Fibroblast of lung (primary cell): Measurements from ENCODE around the gene MYL11.

Source experiments
- EZH2 ChIP-seq: IDR thresholded peaks from 2 replicates; pipeline ENCODE4 v1.5.1; 2012; ENCODE audit warnings: low read length, control low read depth, mild to moderate bottlenecking; ENCODE audit errors: missing control alignments
- TF ChIP-seq, protein P1 (sequence below), 2 donors: IDR thresholded peaks in 1 of 2; conservative IDR thresholded peaks in 1 of 2; 1 replicate in 1 of 2; 2 replicates in 1 of 2; pipeline ENCODE4 v1.5.1; 2011 to 2012; ENCODE audit warnings: low read length in 2 of 2, control low read depth in 1 of 2, inconsistent platforms in 1 of 2, low read depth in 1 of 2, mild to moderate bottlenecking in 1 of 2

DNA sequence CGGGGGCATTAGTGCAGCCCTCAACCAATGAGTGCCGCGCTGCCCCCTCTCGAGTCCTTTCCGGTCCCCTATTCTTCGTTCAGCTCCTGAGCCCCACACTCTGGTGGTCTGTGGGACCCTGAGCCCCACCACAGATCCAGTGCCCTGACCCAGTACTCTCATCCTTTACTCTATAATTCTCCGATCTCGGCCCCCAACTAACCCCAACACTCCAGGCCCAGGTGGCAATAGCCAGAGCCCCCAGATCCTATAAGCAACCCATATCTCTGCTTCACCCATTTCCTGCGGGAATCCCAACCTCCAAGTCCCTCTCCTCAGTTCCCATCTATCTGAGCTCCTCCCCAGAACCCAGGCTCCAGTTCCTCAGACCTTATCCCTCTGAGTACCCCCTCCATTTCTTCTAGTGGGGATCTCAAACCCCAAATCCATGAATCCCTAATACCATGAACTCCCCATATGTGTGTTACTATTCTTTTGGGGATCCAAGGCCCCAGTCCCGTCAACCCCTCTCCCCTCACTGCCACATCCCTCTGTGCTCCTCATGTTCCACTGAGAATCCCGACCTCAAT, 3.3 kb upstream of the MYL11 start:
- TF ChIP-seq, protein P1, sequence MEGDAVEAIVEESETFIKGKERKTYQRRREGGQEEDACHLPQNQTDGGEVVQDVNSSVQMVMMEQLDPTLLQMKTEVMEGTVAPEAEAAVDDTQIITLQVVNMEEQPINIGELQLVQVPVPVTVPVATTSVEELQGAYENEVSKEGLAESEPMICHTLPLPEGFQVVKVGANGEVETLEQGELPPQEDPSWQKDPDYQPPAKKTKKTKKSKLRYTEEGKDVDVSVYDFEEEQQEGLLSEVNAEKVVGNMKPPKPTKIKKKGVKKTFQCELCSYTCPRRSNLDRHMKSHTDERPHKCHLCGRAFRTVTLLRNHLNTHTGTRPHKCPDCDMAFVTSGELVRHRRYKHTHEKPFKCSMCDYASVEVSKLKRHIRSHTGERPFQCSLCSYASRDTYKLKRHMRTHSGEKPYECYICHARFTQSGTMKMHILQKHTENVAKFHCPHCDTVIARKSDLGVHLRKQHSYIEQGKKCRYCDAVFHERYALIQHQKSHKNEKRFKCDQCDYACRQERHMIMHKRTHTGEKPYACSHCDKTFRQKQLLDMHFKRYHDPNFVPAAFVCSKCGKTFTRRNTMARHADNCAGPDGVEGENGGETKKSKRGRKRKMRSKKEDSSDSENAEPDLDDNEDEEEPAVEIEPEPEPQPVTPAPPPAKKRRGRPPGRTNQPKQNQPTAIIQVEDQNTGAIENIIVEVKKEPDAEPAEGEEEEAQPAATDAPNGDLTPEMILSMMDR (conservative IDR thresholded peaks at IDR 0.05 in 1 of 2, IDR thresholded peaks at IDR 0.05 in 1 of 2; ENCODE audit: low read depth in 1 of 2, low read length in 2 of 2) = no peak
- TF ChIP-seq EZH2 = no peak
